Fibroblast of the aortic adventitia (primary cell): ENCODE data around the gene SNX32. TPM values are rescaled to one million over a fixed set of nuclear protein-coding genes. Genes with fewer than 3 reads are reported as not detected.

Experiments
- DNase-seq: peaks from one replicate; pipeline ENCODE4 v3.0.0-alpha.2; 2010; ENCODE audit warnings: low read depth
- H3K4me3 ChIP-seq: 2 replicates; pipeline ENCODE4 v1.5.1; 2011; ENCODE audit warnings: low read depth, mild to moderate bottlenecking, control low read depth, low read length, moderate library complexity
- total RNA-seq: library from RNA; depleted of rRNA; stranded (reverse); fragments of >200 nt; gene quantifications from 2 replicates; pipeline ENCODE4 v1.2.3, GENCODE V29; 2012; ENCODE audit warnings: low replicate concordance
- TF ChIP-seq, protein P1 (sequence below): IDR thresholded peaks from 2 replicates; pipeline ENCODE4 v1.5.1; 2011; ENCODE audit warnings: mild to moderate bottlenecking, low read length, control low read depth, inconsistent platforms; ENCODE audit not compliant: insufficient read depth

Gene SNX32
- total RNA-seq, 1 donor = 1.6 TPM

DNA sequence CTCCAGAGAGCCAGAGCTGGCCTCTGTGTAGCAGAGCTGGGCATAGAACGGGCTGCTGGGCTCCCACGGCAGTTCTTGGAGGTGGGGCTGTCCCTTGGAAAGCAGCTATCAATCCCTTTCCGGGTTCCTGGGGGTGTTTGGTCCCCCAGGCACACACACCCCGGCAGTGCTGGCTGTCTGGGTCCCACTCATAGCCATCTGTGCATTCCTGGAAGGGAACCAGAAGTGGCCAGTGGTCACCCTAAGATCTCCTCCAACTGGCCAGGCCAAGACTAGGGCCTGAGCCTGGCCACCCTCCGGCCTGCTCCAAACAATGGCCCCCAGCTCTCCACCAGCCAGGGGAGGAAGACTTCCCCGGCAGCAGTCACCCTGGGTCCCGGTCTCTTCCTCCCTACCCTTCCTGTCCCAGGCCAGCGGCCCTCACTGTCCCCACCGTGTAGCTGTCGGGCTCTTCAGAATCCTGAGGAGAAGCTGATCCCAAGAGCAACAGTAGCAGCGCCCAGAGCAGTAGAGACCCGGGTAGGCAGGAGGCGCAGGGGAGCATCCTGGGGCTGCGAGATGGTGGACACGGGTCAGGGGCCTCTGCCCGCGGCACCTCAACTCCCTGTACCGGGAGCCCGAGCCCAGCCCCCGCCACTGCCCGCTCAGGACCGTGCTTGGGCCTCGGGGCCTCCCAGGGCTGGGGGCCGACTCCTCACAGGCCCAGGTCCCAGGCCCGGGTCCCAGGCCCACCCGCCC is 38.2 kb downstream of the SNX32 start:
- TF ChIP-seq, protein P1, sequence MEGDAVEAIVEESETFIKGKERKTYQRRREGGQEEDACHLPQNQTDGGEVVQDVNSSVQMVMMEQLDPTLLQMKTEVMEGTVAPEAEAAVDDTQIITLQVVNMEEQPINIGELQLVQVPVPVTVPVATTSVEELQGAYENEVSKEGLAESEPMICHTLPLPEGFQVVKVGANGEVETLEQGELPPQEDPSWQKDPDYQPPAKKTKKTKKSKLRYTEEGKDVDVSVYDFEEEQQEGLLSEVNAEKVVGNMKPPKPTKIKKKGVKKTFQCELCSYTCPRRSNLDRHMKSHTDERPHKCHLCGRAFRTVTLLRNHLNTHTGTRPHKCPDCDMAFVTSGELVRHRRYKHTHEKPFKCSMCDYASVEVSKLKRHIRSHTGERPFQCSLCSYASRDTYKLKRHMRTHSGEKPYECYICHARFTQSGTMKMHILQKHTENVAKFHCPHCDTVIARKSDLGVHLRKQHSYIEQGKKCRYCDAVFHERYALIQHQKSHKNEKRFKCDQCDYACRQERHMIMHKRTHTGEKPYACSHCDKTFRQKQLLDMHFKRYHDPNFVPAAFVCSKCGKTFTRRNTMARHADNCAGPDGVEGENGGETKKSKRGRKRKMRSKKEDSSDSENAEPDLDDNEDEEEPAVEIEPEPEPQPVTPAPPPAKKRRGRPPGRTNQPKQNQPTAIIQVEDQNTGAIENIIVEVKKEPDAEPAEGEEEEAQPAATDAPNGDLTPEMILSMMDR = peak; percentile 43
- no peak for DNase-seq
- peak overlapping the region; percentile 67 for H3K4me3 ChIP-seq

DNA sequence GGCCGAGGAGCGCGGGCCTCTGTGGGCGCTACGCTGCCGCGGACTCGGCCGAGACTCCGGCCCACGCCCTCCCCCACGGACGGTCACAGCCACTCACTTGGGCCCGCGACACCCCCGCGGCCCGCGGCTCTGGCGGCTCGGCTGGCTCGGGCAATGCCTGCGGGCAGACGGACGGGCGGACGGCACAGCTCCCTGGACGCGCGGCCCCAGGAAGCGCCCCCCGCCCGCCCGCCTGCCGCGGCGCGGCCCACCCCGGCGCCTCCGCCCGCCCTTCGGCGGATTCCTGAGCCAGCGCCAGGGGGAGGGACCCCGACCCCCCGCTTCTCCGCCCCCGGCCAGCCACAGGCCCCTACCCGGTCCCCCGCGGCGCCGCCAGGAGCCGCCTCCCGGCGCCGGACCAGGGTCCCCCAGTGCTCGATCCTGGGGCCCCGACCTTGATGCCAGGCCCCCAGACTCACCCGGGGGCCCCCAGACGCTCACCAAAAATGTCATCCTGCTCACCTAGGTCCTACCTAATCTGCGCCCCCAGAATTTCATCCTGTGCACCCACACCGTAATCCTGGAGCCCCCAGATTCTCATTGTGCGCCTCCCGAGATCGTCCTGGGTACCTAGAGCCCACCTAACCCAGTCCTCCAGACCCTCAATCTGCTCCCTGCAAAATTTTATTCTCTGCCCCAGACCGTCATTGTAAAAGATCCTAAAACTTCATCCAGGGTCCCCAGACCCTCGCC is 39.0 kb downstream of the SNX32 start, which contains the start of gene EFEMP2:
Gene EFEMP2 (minus strand): TSS at position 215 of the 732 bp plus-strand sequence. CDS start 446 bp downstream, outside the sequence.
- peak within 1 kb of the TSS; percentile 67 for H3K4me3 ChIP-seq
- TF ChIP-seq, protein P1 = no peak
- no peak for DNase-seq

DNA sequence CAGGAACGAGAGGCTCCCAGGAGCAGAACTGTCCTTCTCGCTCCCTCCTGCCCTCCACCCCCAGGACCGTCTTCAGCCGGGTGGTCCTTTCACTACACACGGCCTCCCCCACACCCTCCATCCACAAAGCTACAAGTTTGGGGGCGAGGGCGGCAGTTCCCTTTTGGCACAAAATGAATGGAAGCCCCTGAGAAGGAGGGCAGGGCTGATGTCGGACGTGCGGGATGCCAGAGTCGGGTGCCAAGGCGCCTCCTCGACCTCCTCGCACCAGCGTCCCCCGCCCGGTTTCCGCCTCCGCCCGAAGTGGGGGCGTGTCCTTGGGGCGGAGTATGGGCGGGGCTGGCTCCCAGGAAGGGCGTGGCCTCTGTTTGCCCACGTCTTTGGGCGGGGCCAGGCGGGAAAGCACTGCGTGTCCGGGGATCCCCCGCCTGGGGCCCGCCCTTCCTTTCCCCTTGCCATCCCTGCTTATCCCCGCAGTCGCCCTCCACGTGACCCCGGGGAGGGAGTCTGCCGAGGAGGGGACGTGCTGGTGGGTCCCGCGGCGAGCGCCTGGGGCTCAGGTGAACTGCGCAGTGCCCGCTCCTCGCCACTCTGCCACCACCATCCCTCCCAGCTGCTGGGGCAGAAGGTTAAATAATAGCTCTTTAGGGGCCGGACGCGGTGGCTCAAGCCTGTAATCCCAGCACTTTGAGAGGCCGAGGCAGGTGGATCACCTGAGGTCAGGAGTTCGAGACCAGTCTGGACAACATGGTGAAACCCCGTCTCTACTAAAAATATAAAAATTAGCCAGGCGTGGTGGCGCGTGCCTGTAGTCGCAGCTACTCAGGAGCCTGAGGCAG is 39.8 kb downstream of the SNX32 start:
- DNase-seq = peak; percentile 91
- H3K4me3 ChIP-seq = peak overlapping the region; percentile 67
- TF ChIP-seq, protein P1 = no peak

DNA sequence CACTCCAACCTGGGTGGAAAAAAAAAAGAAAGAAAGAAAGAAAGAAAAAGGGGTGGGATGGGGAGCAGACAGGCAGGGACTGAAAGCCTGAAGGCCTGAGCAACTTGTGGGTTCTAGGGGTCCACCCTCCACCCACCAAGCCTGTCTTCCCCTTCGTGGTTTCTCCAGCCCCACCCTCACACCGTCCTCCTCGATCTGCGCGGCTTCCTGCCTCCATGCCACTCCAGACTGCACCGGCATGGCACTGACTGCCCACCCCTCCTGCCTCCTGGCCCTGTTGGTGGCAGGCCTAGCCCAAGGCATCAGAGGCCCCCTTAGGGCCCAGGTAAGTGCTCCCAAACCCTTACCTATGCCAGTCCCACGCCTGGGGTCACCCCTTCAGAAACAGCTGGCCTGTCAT is 45.9 kb downstream of the SNX32 start, which contains the start of gene CTSW:
Gene CTSW (plus strand): TSS at position 221 of the 400 bp plus-strand sequence. CDS start 18 bp downstream, at position 239.
- no peak for DNase-seq
- no peak within 1 kb of the TSS for H3K4me3 ChIP-seq
- TF ChIP-seq, protein P1 = no peak

DNA sequence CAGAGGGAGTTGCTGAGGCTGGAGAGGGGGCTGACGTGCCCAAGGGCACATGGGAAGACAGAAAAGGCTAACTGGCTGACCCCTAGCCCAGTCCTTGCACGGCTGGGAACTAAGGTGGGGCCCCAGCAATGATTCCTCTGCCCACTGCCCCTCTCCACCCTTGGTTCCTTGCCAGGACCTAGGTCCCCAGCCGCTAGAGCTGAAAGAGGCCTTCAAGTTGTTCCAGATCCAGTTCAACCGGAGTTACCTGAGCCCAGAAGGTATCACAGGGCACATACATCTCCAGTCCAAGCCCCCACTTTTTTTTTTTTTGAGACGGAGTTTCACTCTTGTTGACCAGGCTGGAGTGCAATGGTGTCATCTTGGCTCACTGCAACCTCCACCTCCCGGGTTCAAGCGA is 46.3 kb downstream of the SNX32 start:
- TF ChIP-seq, protein P1 = no peak
- no peak overlapping the region for H3K4me3 ChIP-seq
- DNase-seq = no peak

DNA sequence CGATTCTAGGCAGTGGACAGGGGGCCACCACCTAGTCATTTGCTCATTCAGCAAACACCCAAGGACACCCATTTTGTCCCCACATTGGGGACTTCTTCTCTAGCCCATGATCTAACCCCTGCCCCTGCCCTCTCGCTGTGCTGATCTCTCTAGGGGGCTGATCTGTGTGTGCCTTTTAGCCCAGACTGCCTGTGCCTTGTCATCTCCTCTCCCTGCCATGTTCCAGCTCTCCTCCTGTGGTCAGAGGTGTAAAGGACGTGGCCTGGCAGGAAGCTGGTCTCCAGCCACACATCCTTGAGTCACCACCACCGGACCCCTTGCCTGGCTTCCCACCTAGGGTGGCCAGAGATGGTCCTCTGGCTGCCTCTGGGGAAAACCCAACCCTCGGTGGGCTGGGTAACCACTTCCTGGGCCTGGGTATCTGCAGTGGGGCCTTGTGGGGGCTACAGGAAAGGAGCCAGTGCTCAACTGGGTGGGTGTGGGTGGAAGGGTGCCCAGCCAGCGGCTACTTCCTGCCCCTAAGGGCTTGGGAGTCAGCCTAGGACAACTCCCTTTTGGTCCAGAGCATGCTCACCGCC is 47.2 kb downstream of the SNX32 start:
- TF ChIP-seq, protein P1 = no peak
- DNase-seq = no peak
- no peak overlapping the region for H3K4me3 ChIP-seq
